Spleen (tissue), 11 donors: Measurements from ENCODE around the gene LRRC56. TPM values are rescaled to one million over a fixed set of nuclear protein-coding genes. Genes with fewer than 3 reads are reported as not detected.
A peak's percentile ranks its signal among the peaks of the same experiment; 100 is the strongest.

Experiments used
- DNase-seq: peaks from one replicate; pipeline ENCODE4 v3.0.0-alpha.2; 2020
- H3K27ac ChIP-seq, 8 donors: fragments of 200-600 bp; sonication (generic) in 7 of 8; 1 replicate in 4 of 8; 2 replicates in 4 of 8; pipeline versions ENCODE4 v1.5.0 to v1.8.0; 2016 to 2021; ENCODE audit warnings: inconsistent platforms in 4 of 8, mild to moderate bottlenecking in 4 of 8, moderate library complexity in 1 of 8
- H3K27me3 ChIP-seq, 7 donors: fragments of 200-600 bp; sonication (generic) in 6 of 7; replicated peaks in 1 of 7; 1 replicate in 4 of 7; 2 replicates in 3 of 7; pipeline versions ENCODE4 v1.5.0 to v1.8.0; 2016 to 2021; ENCODE audit warnings: inconsistent platforms in 3 of 7, mild to moderate bottlenecking in 1 of 7
- H3K36me3 ChIP-seq, 6 donors: fragments of 200-600 bp; sonication (generic) in 5 of 6; 1 replicate in 4 of 6; 2 replicates in 2 of 6; pipeline versions ENCODE4 v1.5.0 to v1.8.0; 2016 to 2021; ENCODE audit warnings: inconsistent platforms in 2 of 6
- H3K4me1 ChIP-seq, 6 donors: fragments of 200-600 bp; sonication (generic) in 5 of 6; 1 replicate in 3 of 6; 2 replicates in 3 of 6; pipeline versions ENCODE4 v1.5.0 to v1.8.0; 2016 to 2021; ENCODE audit warnings: inconsistent platforms in 3 of 6
- H3K4me3 ChIP-seq, 8 donors: fragments of 200-600 bp; sonication (generic) in 7 of 8; 1 replicate in 4 of 8; 2 replicates in 4 of 8; pipeline versions ENCODE4 v1.5.0 to v1.8.0; 2016 to 2021; ENCODE audit warnings: inconsistent platforms in 4 of 8, mild to moderate bottlenecking in 4 of 8, moderate library complexity in 2 of 8
- H3K9me3 ChIP-seq, 8 donors: fragments of 200-600 bp; sonication (generic) in 7 of 8; 1 replicate in 4 of 8; 2 replicates in 4 of 8; pipeline versions ENCODE4 v1.5.0 to v1.8.0; 2016 to 2021; ENCODE audit warnings: inconsistent platforms in 4 of 8
- POLR2A ChIP-seq, 3 donors: fragments of 450-650 bp; IDR thresholded peaks; one replicate each; pipeline ENCODE4 v1.5.1; 2017; ENCODE audit warnings: antibody characterized with exemption in 3 of 3, mild to moderate bottlenecking in 1 of 3
- POLR2AphosphoS5 ChIP-seq, 3 donors: sonication (generic); formaldehyde crosslinking; IDR thresholded peaks; one replicate each; pipeline ENCODE4 v1.5.1; 2017; ENCODE audit warnings: antibody characterized with exemption in 3 of 3
- WGBS, 5 donors: extraction: QIAGEN DNeasy Blood & Tissue Kit in 3 of 5; methylation state at CpG; one replicate each; pipeline versions ENCODE4 v1.1.5 to v1.1.7; 2013 to 2018; 5-methylcytosine and 5-hydroxymethylcytosine counted together
- intact Hi-C: fragments of 100-400 bp; cut with DNase I; formaldehyde crosslinking; loops from one replicate; pipeline ENCODE4 v1.15.0; 2023; ENCODE audit warnings: low total_unique reads
- polyA plus RNA-seq, 3 donors: library from polyadenylated mRNA; stranded (reverse); fragments of 200-250 nt; gene quantifications; one replicate each; pipeline ENCODE4 v1.2.1, GENCODE V29; 2013
- total RNA-seq, 7 donors: library from RNA; depleted of rRNA in 3 of 7; stranded (reverse); fragments of >200 nt in 3 of 7; fragmentation: NEBNext Ultra II Directional in 4 of 7; extraction: Animal tissue kit (Norgen Biotek cat#: 25700) in 4 of 7; gene quantifications; one replicate each; pipeline versions ENCODE4 v1.1.0 to v1.2.1, GENCODE V29; 2016 to 2021
- TF ChIP-seq, protein P1 (sequence below), 11 experiments: fragments of 200-600 bp in 7 of 11; fragments of 450-650 bp in 4 of 11; sonication (generic) in 4 of 11; IDR thresholded peaks in 8 of 11; conservative IDR thresholded peaks in 3 of 11; 1 replicate in 7 of 11; 2 replicates in 4 of 11; pipeline versions ENCODE4 v1.4.0 to v1.8.0; 2016 to 2021; ENCODE audit warnings: antibody characterized with exemption in 11 of 11, inconsistent platforms in 4 of 11, mild to moderate bottlenecking in 1 of 11
- donor health status: healthy with polysubstance abuse.
- donor health status: DM: no; HTN: no; CAD: no; lungs with moderate emphysema.
- donor health status: DM: no; HTN: no; CAD: no.
- donor health status: Bipolar disorder and iron deficiency.
- donor health status: healthy.
- donor health status: DM: no; HTN: no; CAD: no.
- donor health status: DM: yes; HTN: yes; CAD: no.

Gene LRRC56
- total and polyA plus RNA-seq, 10 donors, result 1.0 to 4.6 (median 2.3) TPM

DNA sequence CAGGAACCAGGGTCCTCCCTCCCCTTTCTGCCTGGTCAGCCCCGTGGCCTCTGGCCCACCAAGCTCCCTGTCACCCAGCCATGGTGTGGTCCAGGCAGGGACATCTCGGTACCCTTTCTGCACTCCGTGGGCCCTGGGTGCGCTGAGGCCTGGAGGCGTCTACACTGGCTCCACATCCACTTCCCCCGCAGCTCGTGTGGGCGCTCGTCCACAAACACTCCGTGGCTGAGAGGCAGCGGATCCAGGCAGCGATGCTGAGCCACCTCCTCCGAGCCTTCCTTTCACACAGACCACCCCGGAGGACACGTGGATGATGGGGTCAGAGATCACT is 46.4 kb upstream of the LRRC56 start:
- H3K36me3 ChIP-seq, result peaks cover 0 to 88% (median 50%) of the 10 kb centered on the region in 6 donors
- no peaks in the 10 kb centered on the region for H3K27me3 ChIP-seq
- H3K9me3 ChIP-seq, result no peaks in the 10 kb centered on the region
- WGBS, 5 donors, result 91 to 94% (median 93%) methylated on average over 14 to 15 of the region's 15 CpGs
- peaks cover 0 to 5% (median 0%) of the 10 kb centered on the region in 6 donors for H3K4me1 ChIP-seq
- TF ChIP-seq, protein P1, sequence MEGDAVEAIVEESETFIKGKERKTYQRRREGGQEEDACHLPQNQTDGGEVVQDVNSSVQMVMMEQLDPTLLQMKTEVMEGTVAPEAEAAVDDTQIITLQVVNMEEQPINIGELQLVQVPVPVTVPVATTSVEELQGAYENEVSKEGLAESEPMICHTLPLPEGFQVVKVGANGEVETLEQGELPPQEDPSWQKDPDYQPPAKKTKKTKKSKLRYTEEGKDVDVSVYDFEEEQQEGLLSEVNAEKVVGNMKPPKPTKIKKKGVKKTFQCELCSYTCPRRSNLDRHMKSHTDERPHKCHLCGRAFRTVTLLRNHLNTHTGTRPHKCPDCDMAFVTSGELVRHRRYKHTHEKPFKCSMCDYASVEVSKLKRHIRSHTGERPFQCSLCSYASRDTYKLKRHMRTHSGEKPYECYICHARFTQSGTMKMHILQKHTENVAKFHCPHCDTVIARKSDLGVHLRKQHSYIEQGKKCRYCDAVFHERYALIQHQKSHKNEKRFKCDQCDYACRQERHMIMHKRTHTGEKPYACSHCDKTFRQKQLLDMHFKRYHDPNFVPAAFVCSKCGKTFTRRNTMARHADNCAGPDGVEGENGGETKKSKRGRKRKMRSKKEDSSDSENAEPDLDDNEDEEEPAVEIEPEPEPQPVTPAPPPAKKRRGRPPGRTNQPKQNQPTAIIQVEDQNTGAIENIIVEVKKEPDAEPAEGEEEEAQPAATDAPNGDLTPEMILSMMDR (IDR thresholded peaks at IDR 0.05 in 8 of 11, conservative IDR thresholded peaks at IDR 0.05 in 3 of 11), result no peak
- peak in 1 of 3 donors; percentile 12 for TF ChIP-seq POLR2AphosphoS5 (IDR thresholded peaks at IDR 0.05)
- no peak overlapping the region for H3K27ac ChIP-seq
- DNase-seq, result no peak
- no peak overlapping the region for H3K4me3 ChIP-seq
- intact Hi-C loops, result no loop called here

DNA sequence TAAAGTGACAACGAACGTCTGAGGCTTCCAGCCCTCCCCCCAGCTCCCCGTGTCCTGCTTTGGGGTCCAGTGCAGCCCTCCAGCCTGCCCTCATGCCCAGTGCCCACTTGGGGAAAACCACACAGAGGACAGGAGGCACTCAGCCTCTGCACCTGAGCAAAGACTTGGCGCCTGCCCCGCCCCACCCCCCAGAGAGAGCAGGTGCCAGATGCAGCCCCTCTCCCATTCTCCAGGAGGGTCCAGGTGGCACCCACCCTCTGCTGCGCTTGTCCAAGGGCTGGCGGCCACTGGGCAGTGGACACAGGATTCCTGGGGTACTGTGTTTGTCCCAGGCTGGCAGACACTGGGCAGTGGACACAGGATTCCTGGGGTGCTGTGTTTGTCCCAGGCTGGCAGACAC is 46.0 kb upstream of the LRRC56 start:
- Histone ChIP-seq H3K9me3 (no peaks in the 10 kb centered on the region), H3K27ac (no peak overlapping the region), H3K4me3 (no peak overlapping the region), H3K27me3 (no peaks in the 10 kb centered on the region), H3K4me1 (peaks cover 0 to 7% (median 0%) of the 10 kb centered on the region in 6 donors), H3K36me3 (peaks cover 0 to 93% (median 54%) of the 10 kb centered on the region in 6 donors)
- no peak for TF ChIP-seq POLR2A (IDR thresholded peaks at IDR 0.05)
- TF ChIP-seq, protein P1 (IDR thresholded peaks at IDR 0.05 in 8 of 11, conservative IDR thresholded peaks at IDR 0.05 in 3 of 11), result no peak
- TF ChIP-seq POLR2AphosphoS5 (IDR thresholded peaks at IDR 0.05), result no peak
- WGBS, 5 donors, result 85 to 94% (median 90%) methylated on average over 7 of the region's 7 CpGs
- intact Hi-C loops, result no loop called here
- no peak for DNase-seq

DNA sequence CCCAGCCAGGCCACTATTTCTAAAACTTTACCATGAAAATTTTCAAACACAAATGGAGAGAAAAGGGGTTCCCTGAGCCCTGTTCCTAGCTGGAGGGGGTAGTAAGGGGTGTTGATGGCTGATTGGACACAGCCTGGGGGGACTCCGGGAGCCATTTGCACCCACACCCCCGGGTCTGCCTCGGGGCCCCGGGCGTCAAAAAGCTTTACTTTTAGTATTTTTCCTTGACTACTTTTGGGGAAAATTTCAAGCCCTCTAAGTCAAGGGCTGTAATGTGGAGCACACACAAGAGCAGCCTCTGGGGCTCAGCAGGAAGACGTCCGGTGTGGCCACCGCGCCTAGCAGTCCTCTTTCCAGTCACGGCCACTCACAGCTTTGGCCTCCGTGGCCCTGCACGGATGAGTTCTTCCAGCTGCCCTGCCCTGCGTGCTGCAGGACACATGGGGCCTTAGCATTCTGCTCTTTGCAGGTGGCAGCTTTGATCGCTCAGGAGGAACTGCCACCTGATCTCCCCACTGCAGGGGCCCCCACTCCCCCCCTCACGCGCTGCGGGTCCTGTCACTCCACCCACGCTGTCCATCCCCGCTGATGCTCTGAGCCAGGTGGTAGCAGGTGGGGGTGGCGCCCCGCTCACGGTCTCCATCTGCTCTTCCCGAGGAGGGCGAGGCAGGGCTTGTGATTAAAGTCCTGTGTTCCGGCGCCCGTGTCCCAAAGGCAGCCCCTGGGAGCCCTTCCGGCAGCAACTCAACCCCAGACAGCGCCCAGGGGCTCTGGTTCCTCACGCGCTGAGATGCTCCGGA is 44.7 kb upstream of the LRRC56 start:
- no peak for DNase-seq
- Histone ChIP-seq H3K27me3 (no peaks in the 10 kb centered on the region), H3K9me3 (no peaks in the 10 kb centered on the region), H3K4me3 (no peak overlapping the region), H3K36me3 (peaks cover 0 to 96% (median 66%) of the 10 kb centered on the region in 6 donors), H3K27ac (no peak overlapping the region), H3K4me1 (peaks cover 0 to 7% (median 0%) of the 10 kb centered on the region in 6 donors)
- WGBS, 5 donors, result 83 to 89% (median 88%) methylated on average over 27 to 32 of the region's 32 CpGs
- TF ChIP-seq POLR2A (IDR thresholded peaks at IDR 0.05) (no peak), POLR2AphosphoS5 (IDR thresholded peaks at IDR 0.05) (peak; percentile 24 to 61 (median 26))
- TF ChIP-seq, protein P1 (IDR thresholded peaks at IDR 0.05 in 8 of 11, conservative IDR thresholded peaks at IDR 0.05 in 3 of 11), result no peak
- intact Hi-C loops, result no loop called here

DNA sequence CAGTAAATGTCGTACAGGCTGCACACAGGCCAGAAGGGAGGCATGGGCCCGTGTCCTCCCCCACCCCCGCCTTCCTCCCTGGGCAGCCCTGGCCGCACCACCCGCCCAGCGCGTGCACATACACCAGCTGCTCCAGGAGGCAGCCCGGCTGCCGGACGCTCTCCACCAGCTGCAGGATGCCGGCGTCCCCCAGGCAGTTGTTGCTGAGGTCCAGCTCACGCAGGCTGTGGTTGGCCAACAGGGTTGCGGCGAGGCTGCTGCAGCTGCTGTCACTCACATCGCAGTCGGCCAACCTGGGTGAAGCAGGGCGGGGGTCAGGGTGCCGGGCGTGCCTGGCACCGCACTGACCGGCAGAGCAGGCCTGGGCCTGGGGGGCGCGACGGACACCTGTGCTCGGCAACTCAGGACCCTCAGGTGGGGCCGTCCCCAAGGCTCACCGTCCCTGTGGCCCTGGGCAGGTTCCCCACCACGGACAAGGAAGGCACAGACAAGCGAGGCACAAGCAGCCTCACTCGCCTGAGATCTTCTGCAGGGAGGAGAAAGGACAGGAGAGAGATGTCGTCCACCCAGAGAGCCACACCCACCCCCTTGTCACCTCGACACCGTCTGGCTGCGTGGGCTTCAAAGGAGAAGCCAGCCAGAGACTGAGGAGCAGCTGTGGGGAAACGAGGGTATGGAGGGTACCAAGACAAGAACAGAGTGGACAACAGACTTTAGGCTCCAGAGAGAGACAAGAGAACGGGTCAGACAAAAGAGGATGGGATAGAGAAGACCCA is 42.4 kb upstream of the LRRC56 start:
- peaks cover 0 to 7% (median 0%) of the 10 kb centered on the region in 6 donors for H3K4me1 ChIP-seq
- peak in 2 of 3 donors; percentile 9 to 50 for TF ChIP-seq POLR2AphosphoS5 (IDR thresholded peaks at IDR 0.05)
- no peak for TF ChIP-seq POLR2A (IDR thresholded peaks at IDR 0.05)
- TF ChIP-seq, protein P1 (IDR thresholded peaks at IDR 0.05 in 8 of 11, conservative IDR thresholded peaks at IDR 0.05 in 3 of 11), result no peak
- no peaks in the 10 kb centered on the region for H3K9me3 ChIP-seq
- intact Hi-C loops, result no loop called here
- H3K27ac ChIP-seq, result no peak overlapping the region
- no peaks in the 10 kb centered on the region for H3K27me3 ChIP-seq
- H3K36me3 ChIP-seq, result peaks cover 7 to 96% (median 84%) of the 10 kb centered on the region in 6 donors
- DNase-seq, result no peak
- 86 to 93% (median 90%) methylated on average over 21 to 37 of the region's 37 CpGs for WGBS, 5 donors
- no peak overlapping the region for H3K4me3 ChIP-seq
